A549 treated with AZD9567 at 1 μM for 4 hours (cell line): ENCODE measurements around the gene PER1. TPM values are rescaled to one million over a fixed set of nuclear protein-coding genes. Genes with fewer than 3 reads are reported as not detected.

Source experiments
- total RNA-seq: library from RNA; stranded (reverse); fragments of 200-300 nt; extraction: Qiagen RNA extraction; gene quantifications from 5 replicates; pipeline ENCODE4 v1.2.3, GENCODE V29; 2022; ENCODE audit not compliant: insufficient read depth

Gene PER1, protein sequence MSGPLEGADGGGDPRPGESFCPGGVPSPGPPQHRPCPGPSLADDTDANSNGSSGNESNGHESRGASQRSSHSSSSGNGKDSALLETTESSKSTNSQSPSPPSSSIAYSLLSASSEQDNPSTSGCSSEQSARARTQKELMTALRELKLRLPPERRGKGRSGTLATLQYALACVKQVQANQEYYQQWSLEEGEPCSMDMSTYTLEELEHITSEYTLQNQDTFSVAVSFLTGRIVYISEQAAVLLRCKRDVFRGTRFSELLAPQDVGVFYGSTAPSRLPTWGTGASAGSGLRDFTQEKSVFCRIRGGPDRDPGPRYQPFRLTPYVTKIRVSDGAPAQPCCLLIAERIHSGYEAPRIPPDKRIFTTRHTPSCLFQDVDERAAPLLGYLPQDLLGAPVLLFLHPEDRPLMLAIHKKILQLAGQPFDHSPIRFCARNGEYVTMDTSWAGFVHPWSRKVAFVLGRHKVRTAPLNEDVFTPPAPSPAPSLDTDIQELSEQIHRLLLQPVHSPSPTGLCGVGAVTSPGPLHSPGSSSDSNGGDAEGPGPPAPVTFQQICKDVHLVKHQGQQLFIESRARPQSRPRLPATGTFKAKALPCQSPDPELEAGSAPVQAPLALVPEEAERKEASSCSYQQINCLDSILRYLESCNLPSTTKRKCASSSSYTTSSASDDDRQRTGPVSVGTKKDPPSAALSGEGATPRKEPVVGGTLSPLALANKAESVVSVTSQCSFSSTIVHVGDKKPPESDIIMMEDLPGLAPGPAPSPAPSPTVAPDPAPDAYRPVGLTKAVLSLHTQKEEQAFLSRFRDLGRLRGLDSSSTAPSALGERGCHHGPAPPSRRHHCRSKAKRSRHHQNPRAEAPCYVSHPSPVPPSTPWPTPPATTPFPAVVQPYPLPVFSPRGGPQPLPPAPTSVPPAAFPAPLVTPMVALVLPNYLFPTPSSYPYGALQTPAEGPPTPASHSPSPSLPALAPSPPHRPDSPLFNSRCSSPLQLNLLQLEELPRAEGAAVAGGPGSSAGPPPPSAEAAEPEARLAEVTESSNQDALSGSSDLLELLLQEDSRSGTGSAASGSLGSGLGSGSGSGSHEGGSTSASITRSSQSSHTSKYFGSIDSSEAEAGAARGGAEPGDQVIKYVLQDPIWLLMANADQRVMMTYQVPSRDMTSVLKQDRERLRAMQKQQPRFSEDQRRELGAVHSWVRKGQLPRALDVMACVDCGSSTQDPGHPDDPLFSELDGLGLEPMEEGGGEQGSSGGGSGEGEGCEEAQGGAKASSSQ (N-terminal part only)
- 27.8 to 48.2 TPM (median 40.9 TPM) in 5 replicates for total RNA-seq

DNA sequence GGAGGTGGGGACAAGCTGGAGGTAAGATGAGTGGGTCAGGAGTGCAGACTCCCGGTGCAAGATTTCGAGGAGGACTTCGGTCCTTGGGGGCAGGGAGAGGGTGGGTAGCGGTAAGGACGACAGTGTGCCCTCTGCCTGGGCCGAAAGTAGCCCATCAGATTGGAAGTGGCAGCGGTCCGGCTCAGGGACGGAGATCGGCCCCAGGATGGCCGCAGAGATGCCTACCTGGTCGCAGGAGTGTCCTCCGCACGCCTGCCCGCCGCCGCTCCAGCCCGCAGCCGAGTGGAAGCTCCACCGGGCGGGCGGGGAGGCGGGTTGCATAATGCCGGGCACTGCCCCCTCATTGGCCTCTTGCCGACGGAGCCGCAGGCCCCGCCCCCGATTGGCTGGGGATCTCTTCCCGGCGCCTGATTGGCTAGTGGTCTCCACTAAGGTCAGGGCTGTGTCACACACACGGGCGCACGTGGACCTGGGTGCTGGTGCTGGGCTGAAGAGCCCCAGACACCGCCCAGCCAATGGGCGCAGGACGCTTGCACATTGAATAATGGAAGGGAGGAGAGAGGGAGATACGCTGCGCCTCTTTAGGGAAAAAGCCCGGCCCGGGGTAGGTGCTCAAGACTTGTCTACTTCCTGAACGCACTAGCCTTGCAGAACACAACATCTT lies at the start of gene PER1:
TSS of gene PER1 (minus strand) at position 293 of the 664 bp plus-strand sequence. CDS start 1,698 bp downstream, outside the sequence.

DNA sequence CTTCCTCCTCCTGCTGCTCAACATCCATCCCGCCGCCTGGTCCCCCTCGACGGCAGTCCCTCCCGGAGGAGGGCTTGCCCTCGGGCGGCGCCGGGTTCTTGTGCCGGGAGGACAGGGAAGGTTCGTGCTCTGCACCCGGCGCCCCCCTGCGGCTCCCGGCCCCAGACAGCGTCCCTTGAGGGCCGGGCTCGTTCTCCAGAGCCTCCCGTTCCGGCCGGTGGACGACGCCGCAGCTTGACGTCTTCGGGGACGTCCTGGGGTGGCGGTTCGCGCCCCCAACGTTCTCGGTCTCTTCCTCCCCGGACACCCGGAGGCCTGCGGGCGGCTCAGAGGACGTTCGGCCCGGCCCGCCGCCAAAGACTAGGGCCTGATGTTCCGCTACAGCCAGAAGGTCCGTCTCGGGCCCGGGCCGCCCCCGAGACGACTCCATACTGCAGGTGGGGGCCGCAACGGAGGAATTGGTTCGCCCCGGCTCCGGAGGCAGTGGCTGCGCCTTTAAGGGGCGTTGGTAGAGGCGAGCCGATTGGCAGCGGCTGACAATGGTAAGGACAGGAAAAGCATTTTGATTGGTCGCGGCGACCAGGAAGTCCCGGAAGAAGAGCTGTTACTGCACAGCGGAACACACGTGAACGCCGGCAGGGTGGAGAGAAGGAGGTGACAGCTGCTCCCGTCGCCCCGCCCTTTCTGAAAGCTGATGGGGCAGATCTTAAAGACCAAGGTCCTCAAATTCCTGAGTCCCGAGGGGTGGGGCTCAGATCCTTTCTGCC lies 37.7 kb upstream of the PER1 start, which contains the start of gene BORCS6:
TSS of gene BORCS6 (minus strand) at position 470 of the 767 bp plus-strand sequence. CDS start at position 430, 40 bp downstream.

DNA sequence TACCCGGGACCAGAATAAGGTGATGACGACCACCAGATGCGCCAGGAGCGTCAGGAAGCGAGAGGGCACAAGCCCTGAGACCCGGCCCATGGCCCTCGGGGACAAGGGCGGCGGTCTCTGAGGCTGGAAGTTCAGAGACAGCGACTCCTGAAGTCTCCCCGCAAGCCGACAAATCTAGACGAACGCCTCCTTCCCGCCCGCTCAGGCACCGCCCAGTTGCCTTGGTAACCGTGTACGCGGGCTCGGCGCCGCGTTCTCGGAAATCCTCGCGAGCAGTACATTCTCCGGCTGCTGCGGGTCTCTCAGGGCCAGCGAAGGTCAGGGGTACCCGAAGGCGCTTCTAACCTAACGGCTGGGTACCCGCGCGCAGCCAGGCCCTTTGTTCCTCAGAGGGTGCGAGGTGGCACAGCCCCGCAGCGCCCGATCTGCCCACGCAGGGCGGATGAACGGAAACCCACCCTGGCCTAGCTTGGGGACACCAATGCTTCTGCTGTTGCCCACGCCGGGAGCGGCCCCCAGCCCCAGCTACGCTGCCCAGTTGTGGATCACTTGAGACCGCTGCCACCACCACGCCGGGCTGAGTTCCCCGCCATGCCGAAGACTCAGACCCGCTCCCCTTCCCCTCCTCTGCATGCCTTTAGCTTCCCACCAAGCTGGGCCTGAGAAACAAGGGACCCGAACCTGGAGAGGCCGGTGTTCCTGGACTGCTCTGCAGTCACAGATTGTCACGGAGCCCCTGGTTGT lies 24.2 kb upstream of the PER1 start, which contains the start of gene TMEM107:
TSS of gene TMEM107 (minus strand) at position 184 of the 744 bp plus-strand sequence. CDS start at position 90, 94 bp downstream.

DNA sequence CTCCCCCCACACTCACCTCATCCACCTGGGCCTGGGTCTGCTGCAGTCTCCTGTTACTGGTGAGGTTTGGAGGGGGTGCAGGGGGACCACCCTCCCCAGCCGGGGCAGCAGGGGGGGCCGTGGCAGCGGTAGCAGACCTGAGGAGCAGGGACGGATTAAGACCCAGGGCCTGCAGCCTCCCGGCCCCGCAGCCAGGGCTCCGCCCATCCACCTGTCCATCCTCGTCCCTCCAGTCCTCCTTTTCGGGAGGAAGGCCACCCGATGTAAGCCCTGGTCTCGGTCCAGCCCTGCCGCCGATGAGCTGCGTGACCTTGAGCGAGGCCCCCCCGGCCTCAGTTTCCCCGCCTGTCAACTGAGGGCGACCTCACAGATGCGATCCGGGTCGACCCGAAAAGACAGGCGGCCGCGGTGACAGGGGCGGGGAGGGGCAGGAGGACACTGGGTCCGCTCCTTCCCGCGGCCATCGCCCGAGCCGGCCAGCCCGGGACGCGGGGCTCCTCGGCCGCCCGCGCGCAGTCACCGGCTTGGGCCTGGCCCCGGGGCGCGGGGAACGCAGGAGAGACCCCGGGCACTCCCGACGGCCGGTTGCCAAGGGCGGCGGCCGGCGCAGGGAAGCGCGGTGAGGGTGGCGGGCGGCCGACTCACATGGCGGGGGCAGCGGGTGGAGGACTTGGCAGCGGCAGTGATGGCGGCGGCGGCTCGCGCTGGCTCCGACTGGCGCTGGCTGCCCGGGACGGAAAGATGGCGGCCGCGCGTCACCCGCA lies 10.2 kb upstream of the PER1 start, which contains the start of gene VAMP2:
TSS of gene VAMP2 (minus strand) at position 716 of the 764 bp plus-strand sequence. CDS start at position 647, 69 bp downstream.

DNA sequence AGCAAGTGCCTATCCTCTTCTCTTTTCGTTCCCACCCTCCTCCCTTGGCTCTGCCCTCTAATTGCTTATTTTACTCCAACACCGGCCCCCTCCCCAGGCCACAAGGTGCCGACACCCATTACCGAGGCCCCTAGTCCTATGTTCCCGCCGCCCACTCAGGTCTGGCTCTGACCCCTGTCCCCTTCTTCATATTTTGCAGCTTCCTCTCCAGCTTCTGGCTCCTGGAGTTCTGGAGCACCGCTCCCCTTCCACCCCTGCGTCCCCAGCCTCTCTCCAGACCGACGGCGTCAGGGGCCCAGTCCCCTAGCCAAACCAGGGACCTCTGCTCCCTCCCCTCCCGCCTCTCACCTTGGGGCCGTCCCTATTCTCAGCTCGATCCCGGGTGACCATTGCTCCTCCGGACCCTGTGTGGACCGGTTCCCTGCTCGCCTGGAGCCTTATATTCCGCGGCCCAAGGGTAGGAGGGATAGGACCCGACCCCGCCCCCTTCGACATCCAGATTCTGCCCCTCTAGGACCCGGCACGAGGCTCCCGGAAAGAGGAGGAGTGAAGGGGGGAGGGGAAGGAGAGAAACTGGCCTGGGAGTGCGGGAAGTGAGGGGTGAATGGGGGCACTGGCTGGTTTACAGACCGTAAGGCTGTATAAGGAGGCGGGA lies 28.4 kb downstream of the PER1 start, which contains the start of gene HES7:
TSS of gene HES7 (minus strand) at position 412 of the 655 bp plus-strand sequence. CDS start at position 390, 22 bp downstream.

DNA sequence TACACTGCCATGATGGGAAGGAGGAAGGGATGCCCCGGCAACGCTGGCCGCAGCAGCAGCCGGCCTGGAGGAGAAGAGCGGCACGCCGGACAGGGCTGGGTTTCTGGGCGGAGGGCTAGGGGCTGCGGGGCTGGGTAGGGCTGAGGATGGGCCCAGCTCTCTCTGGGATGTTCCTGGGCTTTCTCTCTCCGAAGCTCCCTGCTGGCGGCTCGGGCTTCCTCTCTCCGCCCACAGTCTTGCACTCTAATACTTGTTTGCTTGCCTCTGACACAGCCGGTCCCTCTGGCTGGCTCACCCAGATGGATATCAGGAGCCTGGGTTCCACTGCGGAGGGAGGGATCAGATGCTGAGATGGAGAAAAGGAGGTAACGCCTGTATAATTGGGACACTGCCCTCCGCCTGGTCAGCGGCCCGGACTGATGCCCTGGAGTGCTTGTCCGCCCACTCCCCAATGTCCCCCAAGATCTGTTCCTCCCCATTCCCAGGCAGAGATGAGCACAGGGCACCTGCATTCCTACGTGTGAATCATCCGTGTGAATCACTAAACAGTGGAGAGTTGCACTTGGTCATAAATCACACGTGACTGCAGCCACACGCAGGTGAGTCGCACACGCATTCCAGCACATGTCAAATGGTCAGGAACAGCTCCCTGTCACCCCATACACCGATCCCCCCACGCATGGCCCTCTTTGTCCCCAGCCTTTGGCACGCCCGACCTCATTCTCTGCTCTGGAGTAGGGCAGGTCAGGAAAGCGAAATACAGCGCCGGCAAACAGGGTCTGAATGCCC lies 34.0 kb downstream of the PER1 start, which contains the start of gene ALOXE3:
TSS of gene ALOXE3 (minus strand) at position 535 of the 789 bp plus-strand sequence. CDS start at position 11, 524 bp downstream.

Other genes with a start within 250 kb of the PER1 start
- gene RNF227, start 236.1 kb downstream of the PER1 start, total RNA-seq = 1.2 to 2.1 TPM (median 1.4 TPM) in 5 replicates
- 2.3 to 2.9 TPM (median 2.4 TPM) in 4 of 5 replicates, not detected in the other for gene KCNAB3, start 222.5 kb downstream of the PER1 start, total RNA-seq
- gene TRAPPC1, start 220.5 kb downstream of the PER1 start, total RNA-seq = 305 to 400 TPM (median 319 TPM) in 5 replicates
- 18.2 to 49.4 TPM (median 43.5 TPM) in 5 replicates for gene CNTROB, start 220.2 kb downstream of the PER1 start, total RNA-seq
- 0.09 to 0.26 TPM (median 0.14 TPM) in 3 of 5 replicates, not detected in the others for gene GUCY2D, start 149.8 kb downstream of the PER1 start, total RNA-seq
- 0.03 to 0.12 TPM (median 0.10 TPM) in 4 of 5 replicates, not detected in the other for gene ALOX15B, start 113.3 kb downstream of the PER1 start, total RNA-seq
- 0.84 to 2.4 TPM (median 1.5 TPM) in 5 replicates for gene ALOX12B, start 64.7 kb downstream of the PER1 start, total RNA-seq
- 5.2 to 8.5 TPM (median 6.4 TPM) in 5 replicates for gene ALOXE3, start 33.9 kb downstream of the PER1 start, total RNA-seq
- 2.8 to 5.4 TPM (median 3.6 TPM) in 4 of 5 replicates, not detected in the other for gene HES7, start 28.3 kb downstream of the PER1 start, total RNA-seq
- gene VAMP2, start 10.5 kb upstream of the PER1 start, total RNA-seq = 23.7 to 33.5 TPM (median 29.0 TPM) in 5 replicates
- gene TMEM107, start 24.0 kb upstream of the PER1 start, total RNA-seq = 8.7 to 21.7 TPM (median 19.3 TPM) in 5 replicates
- gene BORCS6, start 37.8 kb upstream of the PER1 start, total RNA-seq = 2.0 to 8.6 TPM (median 7.8 TPM) in 5 replicates
- 145 to 169 TPM (median 164 TPM) in 5 replicates for gene AURKB, start 58.2 kb upstream of the PER1 start, total RNA-seq
- gene CTC1, start 95.7 kb upstream of the PER1 start, total RNA-seq = 15.3 to 21.7 TPM (median 20.0 TPM) in 5 replicates
- 44.2 to 62.1 TPM (median 46.2 TPM) in 5 replicates for gene PFAS, start 96.9 kb upstream of the PER1 start, total RNA-seq
- gene RANGRF, start 136.3 kb upstream of the PER1 start, total RNA-seq = 29.1 to 47.8 TPM (median 43.1 TPM) in 5 replicates
- 4.6 to 7.4 TPM (median 7.2 TPM) in 5 replicates for gene SLC25A35, start 143.0 kb upstream of the PER1 start, total RNA-seq
- gene ARHGEF15, start 157.8 kb upstream of the PER1 start, total RNA-seq = not detected in 5 replicates
- not detected in 5 replicates for gene ODF4, start 187.4 kb upstream of the PER1 start, total RNA-seq
- gene RPL26, start 230.8 kb upstream of the PER1 start, total RNA-seq = 3,690 to 3,989 TPM (median 3,714 TPM) in 5 replicates
- gene RNF222, start 245.4 kb upstream of the PER1 start, total RNA-seq = not detected in 5 replicates